ENCODE measurements around the gene TIAM2. TPM values are rescaled to one million over a fixed set of nuclear protein-coding genes. Genes with fewer than 3 reads are reported as not detected.

The TIAM2 gene
- total and polyA plus RNA-seq, 7 donors: 3.4 to 20.3 (median 10.0) TPM

GRCh38 chr6:155001934-155002333 lies 6.8 kb downstream of the TIAM2 start:
- Histone ChIP-seq H3K27me3 (ENCODE audit: insufficient read depth in 3 of 3, low read length in 2 of 3) (no peaks in the 10 kb centered on the region), H3K4me3 (no peak overlapping the region), H3K27ac (no peak overlapping the region), H3K36me3 (ENCODE audit: insufficient read depth in 1 of 2, low read depth in 1 of 2) (no peaks in the 10 kb centered on the region), H3K9me3 (no peaks in the 10 kb centered on the region), H3K4me1 (peaks cover 2% of the 10 kb centered on the region)
- intact Hi-C loops (cut with DNase I): no loop called here
- WGBS, 3 donors: 75 to 94% (median 91%) methylated on average over 4 of the region's 4 CpGs
- TF ChIP-seq CTCF (IDR thresholded peaks at IDR 0.05): no peak
- ATAC-seq (no peak), DNase-seq (no peak)

- 40 to 44% (median 42%) methylated on average over 7 of the region's 7 CpGs for WGBS, 3 donors
- Histone ChIP-seq H3K36me3 (ENCODE audit: insufficient read depth in 1 of 2, low read depth in 1 of 2) (no peaks in the 10 kb centered on the region), H3K4me1 (no peaks in the 10 kb centered on the region), H3K27me3 (ENCODE audit: insufficient read depth in 3 of 3, low read length in 2 of 3) (no peaks in the 10 kb centered on the region), H3K9me3 (no peaks in the 10 kb centered on the region), H3K4me3 (no peak overlapping the region), H3K27ac (no peak overlapping the region)
- intact Hi-C loops (cut with DNase I): no loop called here
- DNase-seq: no peak
- TF ChIP-seq CTCF (IDR thresholded peaks at IDR 0.05): no peak
- peak in 2 of 4 donors; percentile 33 to 42 for ATAC-seq
These were observed 8.4 kb downstream of the TIAM2 start for GRCh38 chr6:155003476-155003875.

GRCh38 chr6:155004017-155004416 lies 8.9 kb downstream of the TIAM2 start:
- Histone ChIP-seq H3K4me3 (no peak overlapping the region), H3K4me1 (no peaks in the 10 kb centered on the region), H3K27me3 (ENCODE audit: insufficient read depth in 3 of 3, low read length in 2 of 3) (no peaks in the 10 kb centered on the region), H3K36me3 (ENCODE audit: insufficient read depth in 1 of 2, low read depth in 1 of 2) (no peaks in the 10 kb centered on the region), H3K9me3 (no peaks in the 10 kb centered on the region), H3K27ac (no peak overlapping the region)
- TF ChIP-seq CTCF (IDR thresholded peaks at IDR 0.05): no peak
- WGBS, 3 donors: 38 to 89% (median 45%) methylated on average over 3 of the region's 3 CpGs
- DNase-seq (no peak), ATAC-seq (peak in 1 of 4 donors; percentile 24)
- intact Hi-C loops (cut with DNase I): no loop called here

- intact Hi-C loops (cut with DNase I): no loop called here
- no peaks in the 10 kb centered on the region for H3K9me3 ChIP-seq
- H3K27me3 ChIP-seq (ENCODE audit: insufficient read depth in 3 of 3, low read length in 2 of 3): no peaks in the 10 kb centered on the region
- ATAC-seq: no peak
- TF ChIP-seq CTCF (IDR thresholded peaks at IDR 0.05): no peak
- 92 to 95% (median 92%) methylated on average over 10 of the region's 10 CpGs for WGBS, 3 donors
- no peak overlapping the region for H3K27ac ChIP-seq
- no peaks in the 10 kb centered on the region for H3K4me1 ChIP-seq
- no peak overlapping the region for H3K4me3 ChIP-seq
- H3K36me3 ChIP-seq (ENCODE audit: insufficient read depth in 1 of 2, low read depth in 1 of 2): no peaks in the 10 kb centered on the region
- DNase-seq: no peak
These were observed 9.7 kb downstream of the TIAM2 start for GRCh38 chr6:155004576-155005372.

- ATAC-seq: no peak
- whole genome bisulfite sequencing, 3 donors: 90 to 96% (median 95%) methylated on average over 3 of the region's 3 CpGs
- intact Hi-C loops (cut with DNase I): no loop called here
These were observed 13.5 kb downstream of the TIAM2 start for GRCh38 chr6:155008625-155009024.

More at GRCh38 chr6:155008625-155009024, 13.5 kb downstream of the TIAM2 start:
- no peaks in the 10 kb centered on the region for H3K27me3 ChIP-seq (ENCODE audit: insufficient read depth in 3 of 3, low read length in 2 of 3)
- no peak for TF ChIP-seq CTCF (IDR thresholded peaks at IDR 0.05)
- DNase-seq: no peak
- no peak overlapping the region for H3K4me3 ChIP-seq
- H3K9me3 ChIP-seq: no peaks in the 10 kb centered on the region
- H3K27ac ChIP-seq: no peak overlapping the region
- H3K36me3 ChIP-seq (ENCODE audit: insufficient read depth in 1 of 2, low read depth in 1 of 2): no peaks in the 10 kb centered on the region
- no peaks in the 10 kb centered on the region for H3K4me1 ChIP-seq
